B cell (primary cell): ENCODE data around the gene ERRFI1. TPM values are rescaled to one million over a fixed set of nuclear protein-coding genes. Genes with fewer than 3 reads are reported as not detected.
"Not testable (repeated sequence)": the region's sequence is repeated elsewhere in the genome, so short reads cannot be mapped to it uniquely, and the experiment has no call there.

Experiments
- ATAC-seq: fragments of 200-7000 bp; cut with Tn5 transposase; one replicate; pipeline ENCODE4 v1.10.0; 2021; ENCODE audit warnings: low read depth, mild to moderate bottlenecking, moderate number of reproducible peaks, moderate library complexity
- CTCF ChIA-PET: fragments of 350-600 bp; sonication (Branson Sonifier 250); formaldehyde crosslinking; loops from one replicate; lab custom pipeline; 2021; ENCODE audit warnings: antibody characterized with exemption, inconsistent platforms; lab: Charles Lee
- POLR2A ChIA-PET: fragments of 350-600 bp; sonication (Branson Sonifier 250); formaldehyde crosslinking; loops from one replicate; lab custom pipeline; 2021; ENCODE audit warnings: antibody characterized with exemption; lab: Charles Lee
- DNase-seq: peaks from one replicate; pipeline ENCODE4 v3.0.0; 2013
- H2AFZ ChIP-seq: 2 replicates; pipeline ENCODE4 v1.6.1; 2012; ENCODE audit warnings: mild to moderate bottlenecking, low read depth, low read length; ENCODE audit not compliant: insufficient read depth, poor library complexity, severe bottlenecking
- H3K27ac ChIP-seq, 2 donors: 1 replicate in 1 of 2; 2 replicates in 1 of 2; pipeline ENCODE4 v1.5.1; 2012 to 2013; ENCODE audit warnings: low read length in 2 of 2, mild to moderate bottlenecking in 2 of 2, moderate library complexity in 1 of 2
- H3K27me3 ChIP-seq, 4 experiments: fragments of 200-600 bp in 1 of 4; sonication (generic) in 1 of 4; replicated peaks in 1 of 4; 1 replicate in 2 of 4; 2 replicates in 2 of 4; pipeline versions ENCODE4 v1.6.1 to v1.7.0; 2013 to 2016; ENCODE audit warnings: low read length in 3 of 4, mild to moderate bottlenecking in 2 of 4, mixed read lengths in 1 of 4, moderate library complexity in 1 of 4; ENCODE audit not compliant: insufficient read depth in 4 of 4, control insufficient read depth in 3 of 4; ENCODE audit errors: control extremely low read depth in 1 of 4
- H3K36me3 ChIP-seq, 2 experiments: replicated peaks in 1 of 2; 1 replicate in 1 of 2; 2 replicates in 1 of 2; pipeline versions ENCODE4 v1.6.1 to v1.7.1; 2013; ENCODE audit warnings: low read length in 1 of 2; ENCODE audit not compliant: insufficient read depth in 2 of 2, control insufficient read depth in 1 of 2; ENCODE audit errors: control extremely low read depth in 1 of 2, extremely low read depth in 1 of 2
- H3K4me1 ChIP-seq, 2 donors: fragments of 200-600 bp in 1 of 2; sonication (generic) in 1 of 2; 1 replicate in 1 of 2; 2 replicates in 1 of 2; pipeline versions ENCODE4 v1.5.1 to v1.6.1; 2013 to 2017; ENCODE audit warnings: low read length in 2 of 2; ENCODE audit not compliant: control insufficient read depth in 2 of 2, insufficient read depth in 2 of 2
- H3K4me2 ChIP-seq: replicated peaks from 2 replicates; pipeline ENCODE3; 2012; ENCODE audit warnings: mild to moderate bottlenecking, low read depth, low read length; ENCODE audit not compliant: poor library complexity, severe bottlenecking
- H3K4me3 ChIP-seq, 5 experiments: fragments of 200-600 bp in 1 of 5; sonication (generic) in 1 of 5; 1 replicate in 3 of 5; 2 replicates in 2 of 5; pipeline versions ENCODE4 v1.5.1 to v1.7.0; 2011 to 2016; ENCODE audit warnings: low read length in 4 of 5, mild to moderate bottlenecking in 4 of 5, low read depth in 2 of 5, control low read depth in 1 of 5, moderate library complexity in 1 of 5; ENCODE audit not compliant: insufficient read depth in 1 of 5; ENCODE audit errors: control extremely low read depth in 1 of 5, extremely low read depth in 1 of 5
- H3K79me2 ChIP-seq: fragments of 200-600 bp; sonication (generic); one replicate; pipeline ENCODE4 v1.6.0; 2016; ENCODE audit warnings: low read length; ENCODE audit not compliant: control insufficient read depth, insufficient read depth
- H3K9ac ChIP-seq: fragments of 200-600 bp; sonication (generic); 2 replicates; pipeline ENCODE4 v1.6.1; 2017; ENCODE audit warnings: mild to moderate bottlenecking, low read length, moderate library complexity
- H3K9me3 ChIP-seq, 3 donors: one replicate each; pipeline versions ENCODE4 v1.6.1 to v1.7.1; 2013; ENCODE audit warnings: low read length in 2 of 3; ENCODE audit not compliant: control insufficient read depth in 2 of 3, insufficient read depth in 1 of 3; ENCODE audit errors: control extremely low read depth in 1 of 3
- H4K20me1 ChIP-seq: 2 replicates; pipeline ENCODE4 v1.6.0; 2012; ENCODE audit warnings: mild to moderate bottlenecking, low read length; ENCODE audit not compliant: insufficient read depth, control insufficient read depth, poor library complexity, severe bottlenecking
- H3K27ac Mint-ChIP-seq: one replicate; pipeline ENCODE4 v1.8.0; 2021; ENCODE audit warnings: mixed read lengths
- H3K27me3 Mint-ChIP-seq: one replicate; pipeline ENCODE4 v1.8.0; 2021; ENCODE audit warnings: mixed read lengths
- H3K4me1 Mint-ChIP-seq: one replicate; pipeline ENCODE4 v1.8.0; 2021; ENCODE audit warnings: mixed read lengths
- H3K4me3 Mint-ChIP-seq: one replicate; pipeline ENCODE4 v1.8.0; 2021; ENCODE audit warnings: mixed read lengths
- H3K9me3 Mint-ChIP-seq: one replicate; pipeline ENCODE4 v1.8.0; 2022; ENCODE audit warnings: mixed read lengths; ENCODE audit not compliant: insufficient read depth
- EZH2 ChIP-seq: IDR thresholded peaks from 2 replicates; pipeline ENCODE4 v1.6.1; 2012; ENCODE audit warnings: borderline replicate concordance, low read depth, mild to moderate bottlenecking, moderate library complexity, low read length; ENCODE audit not compliant: insufficient read depth, poor library complexity, severe bottlenecking
- WGBS: methylation state at CpG from one replicate; pipeline ENCODE4 v1.1.5; 2013; ENCODE audit warnings: missing lambda C conversion rate; ENCODE audit not compliant: insufficient coverage; 5-methylcytosine and 5-hydroxymethylcytosine counted together
- intact Hi-C: fragments of 100-400 bp; cut with micrococcal nuclease; formaldehyde crosslinking; loops from one replicate; pipeline ENCODE4 v1.10.0; 2022
- polyA plus RNA-seq: library from polyadenylated mRNA; depleted of rRNA; stranded (reverse); fragments of >200 nt; gene quantifications from 2 replicates; pipeline ENCODE4 v1.2.3, GENCODE V29; 2012
- total RNA-seq, 2 donors: library from RNA; stranded (reverse); fragments of 120-200 nt in 1 of 2; gene quantifications; 1 replicate in 1 of 2; 2 replicates in 1 of 2; pipeline versions ENCODE4 v1.2.3 to v1.2.4, GENCODE V29; 2013 to 2022
- TF ChIP-seq, protein P1 (sequence below): fragments of 200-600 bp; IDR thresholded peaks from one replicate; pipeline ENCODE4 v1.8.0; 2022; ENCODE audit warnings: antibody characterized with exemption, mild to moderate bottlenecking

ERRFI1 gene
- total and polyA plus RNA-seq, 2 donors (not counting 1 experiment from before 2014, with no cell fraction given), result 1.5 to 2.0 TPM

DNA sequence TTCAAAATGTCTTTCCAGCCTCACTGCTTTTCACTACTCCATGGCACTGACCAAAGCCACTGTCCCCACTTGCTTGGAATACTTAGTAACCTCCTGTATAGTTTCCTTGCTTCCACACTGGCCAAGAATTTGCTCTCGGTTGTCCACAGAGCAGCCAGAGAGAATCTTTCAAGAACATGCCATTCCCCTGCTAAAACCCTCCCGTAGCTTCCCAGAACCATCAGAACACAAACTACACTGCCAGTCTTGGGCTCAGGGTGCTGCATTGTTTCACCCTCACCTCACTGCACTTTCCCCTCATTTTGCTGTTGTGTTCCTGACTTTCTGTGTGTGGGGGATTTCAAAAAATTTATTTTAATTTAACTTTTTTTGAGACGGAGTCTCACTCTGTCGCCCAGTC lies 25.5 kb upstream of the ERRFI1 start:
- Histone ChIP-seq H3K4me2 (no peak overlapping the region), H3K9me3 (peaks cover 0 to 2% (median 0%) of the 10 kb centered on the region in 3 donors), H2AFZ (no peak overlapping the region), H4K20me1 (no peaks in the 10 kb centered on the region), H3K27me3 (no peaks in the 10 kb centered on the region), H3K27ac (no peak overlapping the region), H3K36me3 (no peaks in the 10 kb centered on the region), H3K4me1 (no peaks in the 10 kb centered on the region), H3K9ac (no peak overlapping the region), H3K4me3 (no peak overlapping the region), H3K79me2 (no peaks in the 10 kb centered on the region)
- ChIA-PET CTCF (interaction anchor here (1.0 kb wide), 1 partner anchor 37 kb away, joined by 3 read pairs; no protein-coding TSS in a partner anchor), POLR2A (no interaction called here)
- H3K9me3 Mint-ChIP-seq, result no peaks in the 10 kb centered on the region
- TF ChIP-seq, protein P1, sequence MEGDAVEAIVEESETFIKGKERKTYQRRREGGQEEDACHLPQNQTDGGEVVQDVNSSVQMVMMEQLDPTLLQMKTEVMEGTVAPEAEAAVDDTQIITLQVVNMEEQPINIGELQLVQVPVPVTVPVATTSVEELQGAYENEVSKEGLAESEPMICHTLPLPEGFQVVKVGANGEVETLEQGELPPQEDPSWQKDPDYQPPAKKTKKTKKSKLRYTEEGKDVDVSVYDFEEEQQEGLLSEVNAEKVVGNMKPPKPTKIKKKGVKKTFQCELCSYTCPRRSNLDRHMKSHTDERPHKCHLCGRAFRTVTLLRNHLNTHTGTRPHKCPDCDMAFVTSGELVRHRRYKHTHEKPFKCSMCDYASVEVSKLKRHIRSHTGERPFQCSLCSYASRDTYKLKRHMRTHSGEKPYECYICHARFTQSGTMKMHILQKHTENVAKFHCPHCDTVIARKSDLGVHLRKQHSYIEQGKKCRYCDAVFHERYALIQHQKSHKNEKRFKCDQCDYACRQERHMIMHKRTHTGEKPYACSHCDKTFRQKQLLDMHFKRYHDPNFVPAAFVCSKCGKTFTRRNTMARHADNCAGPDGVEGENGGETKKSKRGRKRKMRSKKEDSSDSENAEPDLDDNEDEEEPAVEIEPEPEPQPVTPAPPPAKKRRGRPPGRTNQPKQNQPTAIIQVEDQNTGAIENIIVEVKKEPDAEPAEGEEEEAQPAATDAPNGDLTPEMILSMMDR, result no peak
- TF ChIP-seq EZH2, result no peak
- H3K4me3 Mint-ChIP-seq, result no peak overlapping the region
- DNase-seq (no peak), ATAC-seq (no peak)
- peaks cover 27% of the 10 kb centered on the region for H3K27me3 Mint-ChIP-seq
- intact Hi-C loops, result no loop called here
- 100% methylated on average over 3 of the region's 4 CpGs for WGBS
- no peaks in the 10 kb centered on the region for H3K4me1 Mint-ChIP-seq
- no peak overlapping the region for H3K27ac Mint-ChIP-seq

DNA sequence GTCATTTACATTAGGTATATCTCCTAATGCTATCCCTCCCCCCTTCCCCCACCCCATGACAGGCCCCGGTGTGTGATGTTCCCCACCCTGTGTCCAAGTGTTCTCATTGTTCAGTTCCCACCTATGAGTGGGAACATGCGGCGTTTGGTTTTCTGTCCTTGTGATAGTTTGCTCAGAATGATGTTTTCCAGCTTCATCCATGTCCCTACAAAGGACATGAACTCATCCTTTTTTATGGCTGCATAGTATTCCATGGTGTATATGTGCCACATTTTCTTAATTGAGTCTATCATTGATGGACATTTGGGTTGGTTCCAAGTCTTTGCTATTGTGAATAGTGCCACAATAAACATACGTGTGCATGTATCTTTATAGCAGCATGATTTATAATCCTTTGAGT lies 23.1 kb upstream of the ERRFI1 start:
- H4K20me1 ChIP-seq, H3K4me2 ChIP-seq, H3K4me1 Mint-ChIP-seq, POLR2A ChIA-PET, H3K27ac Mint-ChIP-seq, CTCF ChIA-PET, H3K9me3 Mint-ChIP-seq, H2AFZ ChIP-seq, DNase-seq, H3K36me3 ChIP-seq, H3K27ac ChIP-seq, intact Hi-C loops, H3K4me1 ChIP-seq, H3K27me3 ChIP-seq, ATAC-seq, H3K9ac ChIP-seq, H3K9me3 ChIP-seq, H3K4me3 Mint-ChIP-seq, H3K4me3 ChIP-seq, H3K79me2 ChIP-seq: not testable (repeated sequence)
- peaks cover 30% of the 10 kb centered on the region for H3K27me3 Mint-ChIP-seq
- no CpG with 5 or more reads among the region's 4 CpGs for WGBS
